SKM-1 treated with dmso at 0.1 percent for 144 hours (cell line): ENCODE results near the gene WDR82.

Experiments used
- DNase-seq: peaks from one replicate; lab custom pipeline; 2025; ENCODE audit not compliant: unreplicated experiment; lab: John Stamatoyannopoulos, UW

WDR82 gene

DNA sequence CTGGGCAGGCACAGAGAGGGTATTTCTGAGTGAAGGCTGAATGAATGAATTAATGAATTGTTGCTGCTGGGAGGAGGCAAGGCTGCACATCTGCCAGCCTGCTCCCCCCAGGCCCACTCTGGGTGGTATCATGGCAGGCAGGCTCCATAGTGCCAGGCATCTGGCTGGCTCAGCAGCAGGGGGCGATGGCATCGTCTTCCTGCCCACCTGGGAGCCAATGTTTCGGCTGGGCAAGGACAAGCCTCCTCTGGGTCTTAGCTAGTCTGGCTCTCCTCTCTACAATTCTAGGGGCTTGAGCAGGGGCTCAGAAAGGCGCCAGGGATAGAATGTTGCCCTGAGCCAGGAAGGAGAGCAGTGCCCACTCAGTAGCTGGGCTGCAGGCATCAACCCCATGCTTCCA, 51.3 kb downstream of the WDR82 start:
- DNase-seq, result no peak

DNA sequence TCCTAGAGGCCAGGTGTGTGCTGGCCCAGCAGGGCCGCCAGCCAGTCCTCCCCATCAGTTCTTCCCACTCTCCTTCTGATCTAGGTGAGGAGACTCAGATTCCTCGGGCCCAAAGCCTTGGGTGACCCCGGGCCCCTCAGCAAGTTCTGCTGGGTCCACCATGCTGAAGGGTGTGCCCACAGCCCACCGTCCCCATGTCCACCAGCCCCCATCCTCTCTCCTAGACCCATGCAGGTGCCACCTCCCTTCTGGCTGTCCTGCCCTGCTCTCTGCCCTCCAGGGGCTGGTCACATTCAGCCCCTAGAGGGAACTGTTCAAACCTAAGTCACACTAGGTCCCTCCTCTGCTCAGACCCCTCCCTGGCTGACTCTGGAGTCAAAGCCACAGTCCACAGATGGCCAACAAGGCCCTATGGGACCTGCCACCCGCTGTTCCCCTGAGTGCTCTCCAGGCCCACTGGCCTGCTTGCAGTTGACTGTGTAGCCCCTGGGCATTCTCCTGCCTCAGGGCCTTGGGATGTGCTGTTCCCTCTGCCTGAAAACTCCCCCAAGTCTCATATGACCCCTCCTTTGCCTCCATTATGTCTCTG, 52.1 kb downstream of the WDR82 start:
- DNase-seq, result no peak

DNA sequence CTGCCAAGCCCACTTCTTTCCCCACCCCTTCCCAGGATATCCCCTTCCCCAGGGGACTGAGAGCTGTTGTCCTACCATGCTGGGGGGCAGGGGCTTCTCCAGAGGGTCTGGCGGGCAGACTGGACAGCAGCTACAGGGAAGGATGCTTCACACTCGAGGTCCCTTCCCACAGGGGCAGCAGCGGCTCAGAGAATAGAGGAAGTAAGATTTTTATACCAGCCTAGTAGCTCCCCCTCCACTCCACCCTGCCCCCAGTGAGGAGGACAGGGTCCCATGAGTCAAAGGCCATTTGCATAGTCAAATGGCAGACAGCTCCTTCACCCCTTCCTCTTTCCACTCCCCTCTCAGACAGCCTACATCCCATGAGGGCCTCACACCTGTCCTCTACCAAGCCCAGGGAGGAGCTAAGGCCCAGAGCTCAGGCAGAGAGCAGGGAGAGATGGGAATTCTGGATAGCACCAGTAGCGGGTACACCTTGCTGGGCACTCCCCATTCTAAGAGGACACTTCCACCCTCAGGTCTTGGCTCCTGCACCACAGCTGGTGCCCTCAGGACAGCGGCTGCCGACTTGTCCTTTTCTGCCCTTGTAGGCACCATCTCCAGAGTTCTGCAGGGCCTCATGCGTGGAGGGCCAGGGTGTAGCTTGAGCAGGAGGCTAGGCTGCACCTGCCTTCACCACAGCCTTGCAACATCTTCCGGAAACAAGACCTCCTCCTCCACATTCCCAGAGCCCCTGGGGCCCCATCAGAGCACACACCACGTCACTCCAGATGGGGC, 52.8 kb downstream of the WDR82 start, which contains the start of gene TLR9:
TSS of gene TLR9 (minus strand) at position 194 of the 777 bp plus-strand sequence. CDS start at position 78, 116 bp downstream.
- peak; percentile 84 for DNase-seq

DNA sequence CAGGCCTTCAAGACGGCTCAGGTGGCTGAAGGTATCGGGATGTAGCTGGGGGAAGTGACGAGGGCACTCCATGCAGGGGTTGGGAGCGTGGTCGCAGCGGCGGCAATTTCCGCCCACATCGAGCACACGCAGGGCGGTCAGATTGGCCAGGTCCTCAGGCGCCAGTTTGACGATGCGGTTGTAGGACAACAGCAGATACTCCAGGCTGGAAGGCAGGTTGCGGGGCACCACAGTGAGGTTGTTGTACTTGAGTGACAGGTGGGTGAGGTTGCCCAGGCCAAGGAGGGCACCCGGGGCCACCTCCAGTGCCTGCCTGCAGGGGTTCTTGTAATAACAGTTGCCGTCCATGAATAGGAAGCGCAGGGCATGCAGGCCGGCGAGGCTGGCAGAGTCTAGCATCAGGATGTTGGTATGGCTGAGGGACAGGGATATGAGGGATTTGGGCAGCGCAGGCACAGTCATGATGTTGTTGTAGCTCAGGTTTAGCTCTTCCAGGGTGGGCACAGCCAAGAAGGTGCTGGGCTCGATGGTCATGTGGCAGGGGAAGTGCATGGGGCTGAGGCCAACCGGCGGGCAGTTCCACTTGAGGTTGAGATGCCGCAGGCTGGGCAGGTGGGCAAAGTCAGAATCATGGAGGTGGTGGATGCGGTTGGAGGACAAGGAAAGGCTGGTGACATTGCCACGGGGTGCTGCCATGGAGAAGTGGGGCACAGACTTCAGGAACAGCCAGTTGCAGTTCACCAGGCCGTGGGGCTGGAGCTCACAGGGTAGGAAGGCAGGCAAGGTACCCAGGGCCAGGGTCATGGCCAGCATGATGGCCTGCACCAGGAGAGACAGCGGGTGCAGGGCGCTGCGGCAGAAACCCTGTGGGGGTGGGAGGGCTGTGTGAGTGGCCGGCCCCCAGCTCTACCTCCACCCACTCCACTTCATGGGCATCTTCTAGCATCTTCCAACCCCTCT, 54.7 kb downstream of the WDR82 start:
- DNase-seq, result no peak

DNA sequence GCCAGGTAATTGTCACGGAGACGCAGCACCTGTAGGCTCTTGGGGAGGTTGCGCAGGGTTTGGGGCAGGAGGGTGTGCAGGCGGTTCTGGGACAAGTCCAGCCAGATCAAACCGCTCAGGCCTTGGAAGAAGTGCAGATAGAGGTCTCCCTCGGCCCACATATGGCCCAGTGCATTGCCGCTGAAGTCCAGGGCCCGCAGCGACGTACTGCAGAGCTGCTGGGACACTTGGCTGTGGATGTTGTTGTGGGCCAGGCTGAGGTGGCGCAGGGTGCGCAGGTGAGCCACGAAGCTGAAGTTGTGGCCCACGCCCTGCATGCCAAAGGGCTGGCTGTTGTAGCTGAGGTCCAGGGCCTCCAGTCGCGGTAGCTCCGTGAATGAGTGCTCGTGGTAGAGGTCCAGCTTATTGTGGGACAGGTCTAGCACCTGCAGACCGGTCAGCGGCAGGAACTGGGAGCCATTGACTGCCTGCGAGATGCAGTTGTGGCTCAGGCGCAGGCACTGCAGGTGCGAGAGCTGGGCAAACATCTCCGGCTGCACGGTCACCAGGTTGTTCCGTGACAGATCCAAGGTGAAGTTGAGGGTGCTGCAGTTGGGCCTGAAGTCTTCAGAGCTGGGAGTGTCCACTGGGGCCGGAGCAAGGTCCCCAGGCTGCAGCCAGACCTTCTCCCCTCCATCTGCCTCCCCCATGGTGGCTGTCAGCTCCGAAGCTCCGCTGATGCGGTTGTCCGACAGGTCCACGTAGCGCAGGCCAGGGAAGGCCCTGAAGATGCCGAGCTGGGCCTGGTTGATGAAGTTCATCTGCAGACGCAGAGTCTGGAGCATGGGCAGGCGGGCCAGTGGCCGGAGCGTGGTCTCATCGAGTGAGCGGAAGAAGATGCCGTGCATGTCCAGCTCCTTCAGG, 55.9 kb downstream of the WDR82 start:
- no peak for DNase-seq

DNA sequence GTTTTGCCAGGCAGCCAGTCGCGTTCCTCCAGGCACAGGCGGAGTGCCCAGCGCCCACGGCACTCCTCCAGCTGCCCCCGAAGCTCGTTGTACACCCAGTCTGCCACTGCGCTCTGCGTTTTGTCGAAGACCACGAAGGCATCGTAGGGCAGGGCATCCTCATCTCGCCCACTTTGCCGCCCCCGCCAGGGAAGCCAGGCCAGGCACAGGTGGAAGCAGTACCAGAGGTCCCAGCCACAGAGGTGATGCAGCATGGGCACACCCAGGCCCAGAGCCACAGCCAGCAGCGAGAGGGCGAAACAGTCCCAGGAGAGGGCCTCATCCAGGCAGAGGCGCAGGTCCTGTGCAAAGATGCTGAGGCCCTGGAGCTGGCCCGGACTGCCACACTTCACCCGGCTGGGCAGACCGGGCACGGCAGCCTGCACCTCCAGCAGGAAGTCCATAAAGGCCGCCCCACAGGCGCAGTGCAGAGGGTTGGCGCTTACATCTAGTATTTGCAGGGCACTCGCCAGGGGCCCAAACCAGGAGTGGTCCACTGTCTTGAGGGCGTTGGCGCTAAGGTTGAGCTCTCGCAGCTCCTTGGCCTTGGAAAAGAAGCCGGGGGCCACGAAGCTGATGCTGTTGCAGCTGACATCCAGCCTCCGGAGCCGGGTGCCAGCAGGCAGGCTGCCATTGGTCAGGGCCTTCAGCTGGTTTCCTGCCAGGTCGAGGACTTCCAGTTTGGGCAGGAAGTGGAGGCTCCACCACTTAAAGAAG, 56.7 kb downstream of the WDR82 start:
- DNase-seq, result no peak

DNA sequence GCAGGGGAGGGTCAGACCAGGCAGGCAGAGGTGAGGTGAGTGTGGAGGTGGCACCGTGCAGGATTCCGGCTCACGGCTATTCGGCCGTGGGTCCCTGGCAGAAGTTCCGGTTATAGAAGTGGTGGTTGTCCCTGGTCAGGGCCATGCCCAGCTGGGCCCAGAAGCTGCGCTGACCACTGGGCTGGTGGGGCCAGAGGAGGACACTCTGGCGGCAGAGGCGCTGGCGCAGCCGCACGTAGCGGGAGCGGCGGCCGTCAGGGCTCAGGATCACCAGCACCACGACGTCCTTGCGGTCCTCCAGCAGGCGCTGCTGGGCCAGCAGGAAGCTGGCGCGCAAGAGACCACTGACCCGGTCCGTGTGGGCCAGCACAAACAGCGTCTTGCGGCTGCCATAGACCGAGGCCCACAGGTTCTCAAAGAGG, 57.3 kb downstream of the WDR82 start:
- no peak for DNase-seq

DNA sequence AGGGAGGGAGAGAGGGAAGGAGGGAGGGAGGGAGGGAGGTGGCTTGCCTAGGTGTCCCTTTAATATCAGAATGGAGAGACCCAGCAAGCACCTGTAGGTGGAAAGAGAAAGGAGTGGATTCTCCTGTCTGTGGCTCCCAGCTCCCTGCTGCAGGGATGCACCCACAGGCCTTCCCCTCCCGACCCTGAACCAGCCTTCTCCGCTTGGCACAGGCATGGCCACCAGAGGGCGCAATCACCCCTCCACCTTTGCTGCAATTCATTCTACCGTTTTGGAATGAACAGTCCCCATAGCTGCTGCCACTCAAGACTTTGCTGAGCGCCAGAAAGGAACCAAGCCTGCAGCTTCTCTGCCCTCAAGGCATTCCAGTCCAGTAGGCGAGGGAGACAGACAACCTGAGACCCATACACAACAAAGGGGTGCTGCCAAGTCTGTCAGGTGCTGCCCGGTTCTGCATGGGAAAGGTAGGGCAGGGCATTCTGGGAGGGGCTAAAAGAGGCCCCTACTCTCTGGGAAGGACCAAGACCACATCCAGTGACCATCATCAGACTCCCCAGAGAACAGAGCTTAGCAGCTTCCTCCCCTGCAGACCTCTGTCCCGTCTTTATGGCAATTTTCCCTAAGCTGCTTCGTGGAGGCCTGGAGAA, 57.9 kb downstream of the WDR82 start:
- peak; percentile 78 for DNase-seq

DNA sequence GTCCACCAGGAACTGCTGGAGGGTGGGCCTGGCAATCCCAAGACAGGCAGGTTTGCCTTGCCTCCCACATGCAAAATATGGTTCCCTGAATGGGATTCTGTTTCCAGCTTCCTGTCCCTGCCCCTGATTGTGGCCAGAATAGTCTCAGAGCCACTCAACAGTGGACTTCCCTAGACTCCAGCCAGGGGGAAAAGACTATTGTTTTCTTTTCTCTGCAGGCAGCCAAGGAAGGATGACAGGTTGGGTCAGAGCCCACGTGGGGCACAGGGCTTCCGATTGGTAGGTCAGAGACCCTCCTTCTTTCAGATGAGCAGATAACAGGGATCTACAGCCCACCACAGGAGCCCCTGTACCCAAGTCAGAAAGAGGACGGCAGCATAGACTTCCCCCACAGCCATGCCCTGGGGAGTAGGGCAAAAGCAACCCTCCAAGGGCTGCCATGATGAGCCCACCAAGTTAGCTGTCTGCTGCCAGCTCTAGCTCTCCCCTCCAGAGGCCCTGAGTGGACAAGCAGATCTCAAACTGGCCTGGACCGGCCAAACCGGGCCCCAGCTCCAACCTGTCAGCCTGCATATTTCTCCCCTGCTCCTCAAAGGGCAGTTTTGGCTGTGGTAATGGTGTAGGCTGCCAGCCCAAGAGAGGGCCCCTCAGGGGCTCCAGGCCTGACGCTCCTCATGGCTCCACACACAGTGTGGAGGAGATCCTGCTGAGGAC, 59.4 kb downstream of the WDR82 start:
- no peak for DNase-seq

DNA sequence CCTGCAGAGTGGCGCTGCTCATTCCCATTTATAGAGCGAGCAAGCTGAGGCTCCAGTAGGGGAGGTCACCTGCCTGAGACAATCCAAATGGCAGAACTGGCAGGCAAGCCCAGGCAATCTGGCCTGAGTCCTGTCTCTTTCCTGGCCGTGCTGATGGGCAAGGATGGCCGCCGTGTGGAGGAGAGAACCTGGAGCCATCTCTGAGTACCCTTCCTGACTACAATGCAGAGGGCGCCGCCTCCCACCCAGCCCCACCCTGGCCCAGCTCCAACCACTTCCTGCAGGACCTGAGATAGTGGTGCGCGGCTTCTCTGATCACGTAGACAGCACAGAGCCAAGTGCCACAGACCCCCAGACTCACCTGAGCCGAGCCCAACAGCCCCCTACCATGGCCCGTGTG, 60.0 kb downstream of the WDR82 start:
- DNase-seq, result no peak

DNA sequence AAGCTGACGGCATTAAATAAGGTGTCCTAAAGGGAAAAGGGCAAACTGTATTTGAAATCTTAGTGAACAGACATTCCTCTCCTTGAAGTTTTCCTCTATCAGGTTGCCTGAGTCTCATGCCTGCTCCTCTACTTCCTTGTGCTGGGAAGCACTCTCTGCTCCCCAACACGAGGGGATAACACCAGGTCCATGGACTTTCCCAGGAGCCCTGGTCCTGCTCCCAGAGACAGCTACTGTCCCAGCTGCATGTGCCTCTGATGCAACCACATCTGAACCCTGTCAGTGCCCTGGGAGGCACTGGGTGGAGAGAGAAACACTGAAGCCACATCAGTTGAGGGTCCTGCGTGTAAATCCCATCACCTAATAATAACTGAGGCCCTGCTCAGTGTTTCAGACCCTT, 60.4 kb downstream of the WDR82 start:
- no peak for DNase-seq

DNA sequence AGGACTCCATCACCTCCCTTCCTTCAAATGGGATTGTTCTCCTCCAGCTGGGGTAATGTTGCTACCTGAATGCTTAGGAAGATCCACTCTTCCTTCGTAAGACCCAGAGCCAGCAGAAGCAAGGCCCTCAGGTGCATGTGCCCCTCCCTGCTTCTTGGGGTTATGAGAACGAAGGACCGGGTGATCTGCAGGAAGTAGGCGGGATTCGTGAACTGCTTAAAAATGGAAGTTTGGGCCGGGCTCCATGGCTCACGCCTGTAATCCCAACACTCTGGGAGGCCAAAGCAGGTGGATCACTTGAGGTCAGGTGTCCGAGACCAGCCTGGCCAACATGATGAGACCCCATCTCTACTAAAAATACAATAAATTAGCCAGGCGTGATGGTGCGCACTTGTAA, 61.0 kb downstream of the WDR82 start:
- DNase-seq, result no peak

DNA sequence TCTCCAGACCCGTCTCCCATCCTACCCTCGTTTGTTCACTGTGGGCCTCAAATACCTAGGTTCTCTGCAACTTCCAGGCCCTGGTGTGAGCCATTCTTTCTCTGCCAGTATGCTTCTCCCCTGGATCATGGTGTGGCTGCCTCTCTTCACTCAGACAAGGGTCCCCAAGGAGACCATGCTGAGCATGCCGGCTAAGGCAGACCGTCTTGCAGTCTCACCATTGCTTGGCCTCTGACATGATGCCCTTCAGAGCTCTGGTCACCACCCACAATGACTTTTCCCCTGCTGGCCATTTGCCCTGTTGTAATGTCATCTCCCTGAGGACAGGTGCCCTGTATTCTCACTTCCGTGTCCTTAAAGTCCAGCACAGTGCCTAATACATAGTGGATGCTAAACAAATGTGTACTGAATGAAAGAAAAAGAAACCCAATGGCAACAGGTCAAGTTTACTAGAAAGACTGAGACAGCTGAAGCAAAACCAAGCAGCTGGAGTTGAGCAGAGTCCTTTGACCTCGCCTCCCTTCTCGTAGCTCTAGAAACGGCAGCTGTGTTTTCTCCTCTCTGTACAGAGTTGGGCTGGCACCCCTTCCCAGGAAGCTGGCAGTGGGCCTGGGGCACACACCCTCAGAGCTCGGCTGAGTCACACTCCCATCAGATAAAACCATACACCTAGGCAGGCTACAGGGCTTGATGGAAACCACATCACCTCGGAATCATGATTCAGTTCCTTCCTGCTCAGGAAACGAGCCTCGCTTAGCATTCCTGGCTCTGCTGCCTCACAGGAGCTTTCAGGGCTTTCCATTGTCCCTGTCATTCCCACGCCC, 61.7 kb downstream of the WDR82 start:
- no peak for DNase-seq

DNA sequence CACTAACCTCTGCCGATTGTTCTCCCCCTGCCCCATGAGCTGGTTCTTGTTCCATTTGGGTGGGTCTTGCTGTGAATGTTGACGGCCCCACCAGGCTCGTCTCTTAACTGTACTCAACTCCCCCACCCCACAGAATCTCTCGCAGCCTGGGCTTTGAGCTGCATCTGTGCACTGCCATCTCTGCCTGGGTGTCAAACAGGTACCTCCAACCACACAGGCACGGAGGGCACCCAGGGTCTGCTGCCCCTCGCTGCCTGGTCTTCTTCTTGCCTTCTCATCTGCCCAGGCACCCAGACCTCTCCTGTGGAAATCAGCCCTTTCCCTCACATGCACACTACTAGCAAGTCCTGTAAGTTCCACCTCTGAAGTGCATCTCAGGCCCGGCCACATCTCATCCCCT, 63.1 kb downstream of the WDR82 start:
- DNase-seq, result no peak

DNA sequence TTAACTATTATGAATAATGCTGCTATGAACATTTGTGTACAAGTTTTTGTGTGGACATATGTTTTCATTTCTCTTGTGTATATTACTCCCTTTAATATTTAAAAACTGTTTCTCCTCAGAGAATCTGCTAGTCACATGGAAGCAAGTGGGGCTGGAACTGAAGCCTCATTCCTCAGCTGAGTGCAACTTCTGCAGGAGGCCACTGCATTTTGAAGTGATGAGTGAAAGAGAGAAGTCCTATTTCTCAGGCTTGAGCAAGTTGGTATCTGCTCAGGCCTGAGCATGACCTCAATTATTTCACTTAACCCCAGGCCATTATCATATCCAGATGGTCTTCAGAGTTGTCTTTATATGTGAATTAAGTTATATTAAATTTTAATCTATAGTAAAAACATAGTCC, 64.5 kb downstream of the WDR82 start:
- no peak for DNase-seq

DNA sequence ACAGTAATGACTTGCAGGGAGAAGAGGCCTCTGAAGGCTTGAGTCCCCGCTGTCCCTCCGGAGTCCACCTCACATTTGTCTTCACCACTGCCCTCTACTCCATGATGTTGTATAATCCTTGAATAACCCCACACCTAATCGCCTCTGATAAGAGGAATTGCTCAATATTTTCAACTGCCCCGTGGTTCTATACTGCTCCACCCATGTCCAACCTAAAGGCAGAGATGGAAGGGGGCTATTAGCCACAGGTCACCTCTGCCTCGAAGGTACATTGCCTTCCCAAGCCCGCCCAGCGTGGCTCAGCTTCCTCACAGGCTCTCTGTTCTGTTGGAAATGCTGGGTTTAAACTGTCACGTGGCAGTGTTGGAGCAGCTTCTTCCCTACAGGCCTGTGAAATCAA, 65.4 kb downstream of the WDR82 start:
- DNase-seq, result no peak

DNA sequence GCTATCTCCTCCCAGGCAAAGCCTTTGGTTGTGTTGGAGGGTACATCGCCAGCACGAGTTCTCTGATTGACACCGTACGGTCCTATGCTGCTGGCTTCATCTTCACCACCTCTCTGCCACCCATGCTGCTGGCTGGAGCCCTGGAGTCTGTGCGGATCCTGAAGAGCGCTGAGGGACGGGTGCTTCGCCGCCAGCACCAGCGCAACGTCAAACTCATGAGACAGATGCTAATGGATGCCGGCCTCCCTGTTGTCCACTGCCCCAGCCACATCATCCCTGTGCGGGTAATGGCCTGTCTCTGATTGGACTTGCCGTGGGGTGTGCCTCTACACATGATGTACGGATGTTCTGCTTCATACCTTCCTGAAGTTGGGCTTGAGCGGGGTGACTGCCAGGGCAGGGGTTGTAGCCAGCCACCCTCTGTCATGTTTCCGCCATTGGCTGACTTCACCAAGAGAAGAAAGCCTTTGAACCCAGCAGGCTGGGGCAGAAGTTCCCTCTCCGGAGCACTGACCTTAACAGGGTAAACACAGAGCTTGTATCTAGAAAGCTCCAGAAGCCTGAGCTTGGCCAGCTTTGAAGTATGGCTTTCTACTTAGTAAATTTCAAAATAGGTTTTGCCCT, 67.1 kb downstream of the WDR82 start:
- DNase-seq, result no peak
